Measurements from ENCODE around the gene HOXA10.
A peak's percentile ranks its signal among the peaks of the same experiment; 100 is the strongest.

Gene HOXA10

DNA sequence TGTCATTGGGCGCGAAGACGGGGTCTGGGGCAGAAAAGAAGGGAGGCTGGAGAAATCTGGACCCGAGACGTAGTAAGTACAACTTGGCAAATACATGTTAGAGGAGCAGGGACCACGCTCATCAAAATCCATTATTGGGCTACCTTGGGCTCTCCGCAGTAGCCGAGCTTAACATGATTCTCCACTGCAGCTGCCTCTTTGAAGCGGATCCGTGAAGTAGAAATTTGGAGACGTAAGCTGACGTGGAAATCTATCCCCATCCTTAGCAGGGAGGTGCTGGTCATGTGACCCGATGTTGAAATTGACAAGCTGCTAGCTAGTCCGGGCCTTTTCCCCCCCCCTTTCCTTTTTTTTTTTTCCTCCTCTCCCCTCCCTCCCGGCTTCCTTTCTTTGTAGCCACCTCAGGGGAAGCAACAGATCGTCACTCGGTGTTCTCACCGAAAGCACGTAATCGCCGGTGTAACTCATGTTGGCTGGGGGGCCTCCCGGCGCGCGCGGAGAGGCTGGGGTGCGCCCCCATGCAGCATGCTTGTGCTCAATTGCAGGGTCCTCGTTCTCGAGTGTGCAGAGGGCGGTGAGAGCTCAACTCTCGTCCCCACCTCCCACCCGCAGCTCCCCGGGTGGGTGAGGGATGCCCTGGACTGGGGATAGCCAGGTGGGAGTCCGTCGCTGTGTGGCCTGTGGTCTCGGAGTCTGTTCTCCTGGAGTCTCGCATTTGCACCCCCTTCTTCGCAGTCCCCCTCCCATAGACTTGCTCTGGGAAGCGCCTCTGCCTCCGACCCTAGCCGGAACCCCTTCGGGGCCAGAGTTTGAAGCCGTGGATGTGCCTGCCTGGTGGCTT, 11.1 kb upstream of the HOXA10 start, which contains the start of gene HOXA11:
Gene HOXA11 (minus strand): TSS at position 220 of the 841 bp plus-strand sequence. CDS start 88 bp downstream, at position 132.
- DNase-seq (ENCODE audit: low read depth): peak; percentile 98
- no peak for TF ChIP-seq CTCF (IDR thresholded peaks at IDR 0.05; ENCODE audit: control insufficient read depth, insufficient read depth, low read depth, low read length, missing control alignments)
- H3K4me3 ChIP-seq (ENCODE audit: control insufficient read depth, low read depth, low read length): peak within 1 kb of the TSS; percentile 98

- H3K4me3 ChIP-seq (ENCODE audit: control insufficient read depth, low read depth, low read length): peak overlapping the region; percentile 98
- no peak for TF ChIP-seq CTCF (IDR thresholded peaks at IDR 0.05; ENCODE audit: control insufficient read depth, insufficient read depth, low read depth, low read length, missing control alignments)
- DNase-seq (ENCODE audit: low read depth): no peak
These were observed 10.4 kb upstream of the HOXA10 start for GRCh38 chr7:27184337-27185012.

- peak overlapping the region; percentile 98 for H3K4me3 ChIP-seq (ENCODE audit: control insufficient read depth, low read depth, low read length)
- DNase-seq (ENCODE audit: low read depth): no peak
- TF ChIP-seq CTCF (IDR thresholded peaks at IDR 0.05; ENCODE audit: control insufficient read depth, insufficient read depth, low read depth, low read length, missing control alignments): no peak
These were observed 9.7 kb upstream of the HOXA10 start for GRCh38 chr7:27183682-27184336.

DNA sequence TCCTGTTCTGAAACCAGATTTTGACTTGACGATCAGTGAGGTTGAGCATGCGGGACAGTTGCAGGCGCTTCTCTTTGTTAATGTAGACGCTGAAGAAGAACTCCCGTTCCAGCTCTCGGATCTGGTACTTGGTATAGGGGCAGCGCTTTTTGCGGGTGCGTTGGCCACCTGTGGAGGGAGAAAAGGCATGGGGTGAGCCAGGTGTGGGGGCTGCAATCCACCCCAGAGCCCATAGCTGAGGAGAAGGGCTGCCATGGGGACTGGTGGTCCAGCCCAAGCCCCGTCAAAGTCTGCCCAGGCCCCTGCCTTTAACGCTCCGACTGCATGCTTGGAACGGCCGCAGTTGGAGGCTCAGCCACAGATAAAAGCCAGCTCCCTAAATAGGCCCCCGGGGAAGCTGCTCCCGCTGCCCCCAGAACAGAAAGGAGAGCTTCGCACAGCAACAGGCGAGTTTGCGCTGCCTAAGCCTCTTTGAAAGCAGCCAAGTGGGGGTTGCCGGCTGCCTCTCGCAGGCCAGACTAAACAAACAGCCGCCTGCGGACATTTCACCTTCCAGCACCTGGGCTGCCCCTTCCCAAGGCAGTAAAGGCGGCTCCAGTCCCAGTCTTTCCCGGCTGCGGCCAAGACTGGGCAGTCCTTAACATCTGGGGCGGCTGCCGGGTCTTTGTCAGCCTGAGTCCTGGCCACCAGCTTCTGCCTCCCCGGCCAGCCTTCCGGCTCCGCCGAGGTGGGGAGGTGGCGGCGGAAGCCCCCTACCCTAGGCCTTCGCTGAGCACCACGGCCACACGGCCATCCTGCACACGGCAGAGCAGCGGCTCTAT, 9.0 kb upstream of the HOXA10 start:
- TF ChIP-seq CTCF (IDR thresholded peaks at IDR 0.05; ENCODE audit: control insufficient read depth, insufficient read depth, low read depth, low read length, missing control alignments): no peak
- no peak for DNase-seq (ENCODE audit: low read depth)
- H3K4me3 ChIP-seq (ENCODE audit: control insufficient read depth, low read depth, low read length): peak overlapping the region; percentile 98

- TF ChIP-seq CTCF (IDR thresholded peaks at IDR 0.05; ENCODE audit: control insufficient read depth, insufficient read depth, low read depth, low read length, missing control alignments): no peak
- DNase-seq (ENCODE audit: low read depth): no peak
- H3K4me3 ChIP-seq (ENCODE audit: control insufficient read depth, low read depth, low read length): peak overlapping the region; percentile 98
These were observed 8.2 kb upstream of the HOXA10 start for GRCh38 chr7:27182285-27182841.

Data from AG09309 (cell line).